Stomach (tissue), 9 donors: ENCODE data around the gene SPRYD3. TPM values are rescaled to one million over a fixed set of nuclear protein-coding genes. Genes with fewer than 3 reads are reported as not detected.
"Not testable (repeated sequence)": the region's sequence is repeated elsewhere in the genome, so short reads cannot be mapped to it uniquely, and the experiment has no call there.

ENCODE experiments used
- DNase-seq, 2 donors: peaks; one replicate each; pipeline versions ENCODE4 v3.0.0 to v3.0.0-alpha.2; 2013 to 2019
- H3K27ac ChIP-seq, 5 donors: fragments of 200-600 bp in 4 of 5; sonication (generic) in 4 of 5; one replicate each; pipeline ENCODE4 v1.5.1; 2013 to 2019; ENCODE audit warnings: mild to moderate bottlenecking in 1 of 5, moderate library complexity in 1 of 5
- H3K27me3 ChIP-seq, 3 donors: fragments of 200-600 bp; sonication (generic); one replicate each; pipeline ENCODE4 v1.5.1; 2017 to 2019; ENCODE audit warnings: mixed run types in 1 of 3
- H3K36me3 ChIP-seq, 4 donors: fragments of 200-600 bp; sonication (generic); 1 replicate in 3 of 4; 2 replicates in 1 of 4; pipeline ENCODE4 v1.5.1; 2016 to 2019
- H3K4me1 ChIP-seq, 4 donors: fragments of 200-600 bp; sonication (generic); one replicate each; pipeline ENCODE4 v1.5.1; 2016 to 2019
- H3K4me3 ChIP-seq, 4 donors: fragments of 200-600 bp; sonication (generic) in 3 of 4; one replicate each; pipeline ENCODE4 v1.5.1; 2016 to 2019; ENCODE audit warnings: mild to moderate bottlenecking in 1 of 4
- H3K9me3 ChIP-seq, 4 donors: fragments of 200-600 bp; sonication (generic); one replicate each; pipeline ENCODE4 v1.5.1; 2016 to 2019
- EP300 ChIP-seq: sonication (generic); formaldehyde crosslinking; IDR thresholded peaks from one replicate; pipeline ENCODE4 v1.6.1; 2017; ENCODE audit warnings: antibody characterized with exemption
- POLR2A ChIP-seq, 4 donors: fragments of 450-650 bp; IDR thresholded peaks; one replicate each; pipeline ENCODE4 v1.6.1; 2016; ENCODE audit warnings: antibody characterized with exemption in 4 of 4, control low read depth in 2 of 4, mild to moderate bottlenecking in 1 of 4, moderate library complexity in 1 of 4
- POLR2AphosphoS5 ChIP-seq, 3 donors: sonication (generic); formaldehyde crosslinking; IDR thresholded peaks; one replicate each; pipeline ENCODE4 v1.6.1; 2016; ENCODE audit warnings: antibody characterized with exemption in 3 of 3
- WGBS, 5 donors: extraction: QIAGEN DNeasy Blood & Tissue Kit in 3 of 5; methylation state at CpG; one replicate each; pipeline versions ENCODE4 v1.1.5 to v1.1.7; 2013 to 2018; 5-methylcytosine and 5-hydroxymethylcytosine counted together
- intact Hi-C: fragments of 100-400 bp; cut with DNase I; formaldehyde crosslinking; loops from one replicate; pipeline ENCODE4 v1.15.1; 2023; ENCODE audit warnings: low total_unique reads
- polyA plus RNA-seq, 3 donors: library from polyadenylated mRNA; stranded (reverse); fragments of 200-250 nt; gene quantifications; one replicate each; pipeline ENCODE4 v1.2.3, GENCODE V29; 2013
- total RNA-seq, 5 donors: library from RNA; depleted of rRNA; stranded (reverse); fragments of >200 nt; gene quantifications; one replicate each; pipeline versions ENCODE4 v1.1.0 to v1.2.3, GENCODE V29; 2014 to 2016
- TF ChIP-seq, protein P1 (sequence below), 7 experiments: fragments of 450-650 bp in 4 of 7; fragments of 200-600 bp in 3 of 7; sonication (generic) in 3 of 7; IDR thresholded peaks; one replicate each; pipeline ENCODE4 v1.5.1; 2016 to 2019; ENCODE audit warnings: antibody characterized with exemption in 7 of 7, control low read depth in 2 of 7, mild to moderate bottlenecking in 1 of 7
- donor health status: healthy with polysubstance abuse.
- donor health status: Bipolar disorder and iron deficiency.
- donor health status: healthy.

Gene SPRYD3
- total and polyA plus RNA-seq, 8 donors: 17.8 to 99.8 (median 30.2) TPM

DNA sequence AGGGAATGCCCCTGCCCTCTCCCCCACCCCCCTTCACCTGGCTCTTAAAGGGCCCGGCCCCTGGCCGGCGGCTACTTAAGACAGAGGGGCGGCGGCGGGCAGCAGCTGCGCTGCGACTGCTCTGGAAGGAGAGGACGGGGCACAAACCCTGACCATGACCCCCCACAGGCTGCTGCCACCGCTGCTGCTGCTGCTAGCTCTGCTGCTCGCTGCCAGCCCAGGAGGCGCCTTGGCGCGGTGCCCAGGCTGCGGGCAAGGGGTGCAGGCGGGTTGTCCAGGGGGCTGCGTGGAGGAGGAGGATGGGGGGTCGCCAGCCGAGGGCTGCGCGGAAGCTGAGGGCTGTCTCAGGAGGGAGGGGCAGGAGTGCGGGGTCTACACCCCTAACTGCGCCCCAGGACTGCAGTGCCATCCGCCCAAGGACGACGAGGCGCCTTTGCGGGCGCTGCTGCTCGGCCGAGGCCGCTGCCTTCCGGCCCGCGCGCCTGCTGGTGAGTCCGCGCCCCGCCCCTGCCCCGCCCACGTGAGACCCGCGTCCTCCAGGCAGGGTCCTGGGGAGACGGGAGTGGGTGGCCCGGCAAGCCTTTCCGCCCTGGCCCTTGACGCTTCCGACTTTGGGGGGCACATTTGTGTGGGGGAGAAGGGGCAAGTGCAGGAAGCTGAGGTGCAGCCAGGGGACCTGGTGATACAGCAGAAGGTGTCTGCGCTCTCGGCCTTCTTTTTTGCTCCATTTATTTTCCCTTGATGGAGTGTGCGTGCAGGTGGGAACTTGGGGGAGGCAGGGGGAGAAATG lies 18.6 kb upstream of the SPRYD3 start, which contains the start of gene IGFBP6:
IGFBP6 (plus strand) TSS at position 104 of the 790 bp plus-strand sequence; CDS start at position 155, 51 bp downstream.
- no peaks in the 10 kb centered on the region for H3K9me3 ChIP-seq
- WGBS, 5 donors: 1 to 2% (median 2%) methylated on average over 21 to 51 of the region's 51 CpGs

DNA sequence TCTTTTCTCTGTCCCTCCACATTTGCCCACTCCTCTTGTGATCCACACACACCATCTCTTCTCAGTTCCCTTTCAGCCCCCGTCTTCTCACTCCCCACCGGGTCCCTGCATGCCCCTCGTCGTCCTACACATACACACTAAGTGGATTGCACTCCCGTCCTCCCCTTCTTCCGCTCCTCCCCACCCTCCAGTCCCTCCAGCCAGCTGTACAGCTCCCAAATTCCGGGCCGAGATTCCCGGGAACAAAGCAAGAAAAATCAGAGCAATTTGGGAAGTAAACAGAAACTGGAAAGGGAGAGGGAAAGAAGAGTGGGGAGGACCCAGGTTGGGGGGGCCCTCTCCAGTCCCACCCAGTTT lies 18.0 kb upstream of the SPRYD3 start:
- H3K27me3 ChIP-seq: peaks cover 0 to 22% (median 0%) of the 10 kb centered on the region in 3 donors
- H3K27ac ChIP-seq: peak overlapping the region; percentile 73 to 91 (median 82)
- H3K4me1 ChIP-seq: peaks cover 26 to 50% (median 35%) of the 10 kb centered on the region in 4 donors
- WGBS, 5 donors: 4 to 8% (median 6%) methylated on average over 9 of the region's 9 CpGs
- DNase-seq: peak in 1 of 2 donors; percentile 77
- TF ChIP-seq POLR2AphosphoS5 (IDR thresholded peaks at IDR 0.05) (no peak), POLR2A (IDR thresholded peaks at IDR 0.05) (no peak), EP300 (no peak)
- TF ChIP-seq, protein P1, sequence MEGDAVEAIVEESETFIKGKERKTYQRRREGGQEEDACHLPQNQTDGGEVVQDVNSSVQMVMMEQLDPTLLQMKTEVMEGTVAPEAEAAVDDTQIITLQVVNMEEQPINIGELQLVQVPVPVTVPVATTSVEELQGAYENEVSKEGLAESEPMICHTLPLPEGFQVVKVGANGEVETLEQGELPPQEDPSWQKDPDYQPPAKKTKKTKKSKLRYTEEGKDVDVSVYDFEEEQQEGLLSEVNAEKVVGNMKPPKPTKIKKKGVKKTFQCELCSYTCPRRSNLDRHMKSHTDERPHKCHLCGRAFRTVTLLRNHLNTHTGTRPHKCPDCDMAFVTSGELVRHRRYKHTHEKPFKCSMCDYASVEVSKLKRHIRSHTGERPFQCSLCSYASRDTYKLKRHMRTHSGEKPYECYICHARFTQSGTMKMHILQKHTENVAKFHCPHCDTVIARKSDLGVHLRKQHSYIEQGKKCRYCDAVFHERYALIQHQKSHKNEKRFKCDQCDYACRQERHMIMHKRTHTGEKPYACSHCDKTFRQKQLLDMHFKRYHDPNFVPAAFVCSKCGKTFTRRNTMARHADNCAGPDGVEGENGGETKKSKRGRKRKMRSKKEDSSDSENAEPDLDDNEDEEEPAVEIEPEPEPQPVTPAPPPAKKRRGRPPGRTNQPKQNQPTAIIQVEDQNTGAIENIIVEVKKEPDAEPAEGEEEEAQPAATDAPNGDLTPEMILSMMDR (IDR thresholded peaks at IDR 0.05): no peak
- H3K36me3 ChIP-seq: peaks cover 0 to 9% (median 8%) of the 10 kb centered on the region in 4 donors
- H3K9me3 ChIP-seq: no peaks in the 10 kb centered on the region
- peak overlapping the region; percentile 51 to 66 (median 60) for H3K4me3 ChIP-seq
- intact Hi-C loops: no loop called here

More for the DNA sequence above, 18.6 kb upstream of the SPRYD3 start, which contains the start of gene IGFBP6:
- peaks cover 26 to 56% (median 37%) of the 10 kb centered on the region in 4 donors for H3K4me1 ChIP-seq
- H3K27ac ChIP-seq: peak within 1 kb of the TSS; percentile 73 to 91 (median 82)
- intact Hi-C loops: no loop called here
- TF ChIP-seq EP300: no peak
- TF ChIP-seq, protein P1 (IDR thresholded peaks at IDR 0.05): peak in 4 of 7 experiments; percentile 6 to 20 (median 16)
- peak in 1 of 3 donors; percentile 11 for TF ChIP-seq POLR2AphosphoS5 (IDR thresholded peaks at IDR 0.05)
- no peak for TF ChIP-seq POLR2A (IDR thresholded peaks at IDR 0.05)
- peak within 1 kb of the TSS; percentile 51 to 66 (median 60) for H3K4me3 ChIP-seq
- DNase-seq: peak; percentile 55 to 87
- peaks cover 0 to 22% (median 0%) of the 10 kb centered on the region in 3 donors for H3K27me3 ChIP-seq
- H3K36me3 ChIP-seq: peaks cover 0 to 9% (median 8%) of the 10 kb centered on the region in 4 donors

- H3K4me1 ChIP-seq: peaks cover 26 to 46% (median 35%) of the 10 kb centered on the region in 4 donors
- DNase-seq: peak in 1 of 2 donors; percentile 21
- H3K36me3 ChIP-seq: peaks cover 0 to 9% (median 6%) of the 10 kb centered on the region in 4 donors
- H3K27me3 ChIP-seq: peaks cover 0 to 22% (median 0%) of the 10 kb centered on the region in 3 donors
- 41 to 50% (median 42%) methylated on average over 9 of the region's 9 CpGs for WGBS, 5 donors
- H3K27ac ChIP-seq: peak overlapping the region; percentile 73 to 91 (median 82)
- TF ChIP-seq POLR2AphosphoS5 (IDR thresholded peaks at IDR 0.05): no peak
- intact Hi-C loops: no loop called here
- H3K4me3 ChIP-seq: peak overlapping the region; percentile 51 to 66 (median 60)
- H3K9me3 ChIP-seq: no peaks in the 10 kb centered on the region
These were observed 17.6 kb upstream of the SPRYD3 start for GRCh38 chr12:53096759-53097158.

- WGBS, 5 donors: 44 to 62% (median 49%) methylated on average over 10 to 11 of the region's 11 CpGs
- H3K36me3 ChIP-seq: peaks cover 0 to 7% (median 4%) of the 10 kb centered on the region in 4 donors
- H3K4me3 ChIP-seq: peak overlapping the region in 3 of 4 donors; percentile 51 to 66 (median 65)
- no peaks in the 10 kb centered on the region for H3K9me3 ChIP-seq
- H3K4me1 ChIP-seq: peaks cover 26 to 46% (median 35%) of the 10 kb centered on the region in 4 donors
- peak overlapping the region; percentile 73 to 91 (median 82) for H3K27ac ChIP-seq
- H3K27me3 ChIP-seq: peaks cover 0 to 22% (median 0%) of the 10 kb centered on the region in 3 donors
- TF ChIP-seq POLR2AphosphoS5 (IDR thresholded peaks at IDR 0.05): peak; percentile 2 to 47 (median 25)
- no peak for TF ChIP-seq POLR2A (IDR thresholded peaks at IDR 0.05)
- TF ChIP-seq, protein P1 (IDR thresholded peaks at IDR 0.05): no peak
- no peak for TF ChIP-seq EP300
- intact Hi-C loops: no loop called here
- DNase-seq: peak; percentile 28 to 82
These were observed 17.0 kb upstream of the SPRYD3 start for GRCh38 chr12:53096089-53096741.

DNA sequence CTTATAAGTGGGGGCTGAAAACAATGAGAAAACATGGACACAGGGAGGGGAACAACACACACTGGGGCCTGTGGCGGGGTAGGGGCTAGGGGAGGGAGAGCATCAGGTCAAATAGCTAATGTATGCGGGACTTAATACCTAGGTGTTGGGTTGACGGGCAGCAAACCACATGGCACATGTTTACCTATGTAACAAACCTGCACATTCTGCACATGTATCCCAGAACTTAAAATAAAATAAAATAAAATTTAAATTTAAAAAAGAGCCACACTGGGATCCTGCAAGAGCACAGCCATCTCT lies 16.4 kb upstream of the SPRYD3 start:
- H3K36me3 ChIP-seq, H3K9me3 ChIP-seq, intact Hi-C loops, H3K4me3 ChIP-seq: not testable (repeated sequence)
- H3K27me3 ChIP-seq: peaks cover 0 to 22% (median 0%) of the 10 kb centered on the region in 3 donors
- WGBS, 5 donors: 93 to 98% (median 94%) methylated on average over 3 of the region's 3 CpGs
- peaks cover 26 to 46% (median 35%) of the 10 kb centered on the region in 4 donors for H3K4me1 ChIP-seq
- DNase-seq: peak in 1 of 2 donors; percentile 8
- H3K27ac ChIP-seq: peak overlapping the region in 3 of 5 donors; percentile 82 to 91 (median 88)

GRCh38 chr12:53094796-53095595 lies 15.8 kb upstream of the SPRYD3 start:
- Histone ChIP-seq H3K4me1 (peaks cover 26 to 46% (median 35%) of the 10 kb centered on the region in 4 donors), H3K27ac (peak overlapping the region in 2 of 5 donors; percentile 82 to 91), H3K27me3 (peaks cover 0 to 22% (median 0%) of the 10 kb centered on the region in 3 donors)
- DNase-seq, intact Hi-C loops, H3K36me3 ChIP-seq, H3K4me3 ChIP-seq, H3K9me3 ChIP-seq: not testable (repeated sequence)
- 92 to 96% (median 95%) methylated on average over 5 of the region's 5 CpGs for WGBS, 5 donors
